Measurements from ENCODE around the gene ITSN2. TPM values are rescaled to one million over a fixed set of nuclear protein-coding genes. Genes with fewer than 3 reads are reported as not detected.
A peak's percentile ranks its signal among the peaks of the same experiment; 100 is the strongest.

The ITSN2 gene
- total RNA-seq, 1 experiment from 2014 or later: 30.7 TPM

DNA sequence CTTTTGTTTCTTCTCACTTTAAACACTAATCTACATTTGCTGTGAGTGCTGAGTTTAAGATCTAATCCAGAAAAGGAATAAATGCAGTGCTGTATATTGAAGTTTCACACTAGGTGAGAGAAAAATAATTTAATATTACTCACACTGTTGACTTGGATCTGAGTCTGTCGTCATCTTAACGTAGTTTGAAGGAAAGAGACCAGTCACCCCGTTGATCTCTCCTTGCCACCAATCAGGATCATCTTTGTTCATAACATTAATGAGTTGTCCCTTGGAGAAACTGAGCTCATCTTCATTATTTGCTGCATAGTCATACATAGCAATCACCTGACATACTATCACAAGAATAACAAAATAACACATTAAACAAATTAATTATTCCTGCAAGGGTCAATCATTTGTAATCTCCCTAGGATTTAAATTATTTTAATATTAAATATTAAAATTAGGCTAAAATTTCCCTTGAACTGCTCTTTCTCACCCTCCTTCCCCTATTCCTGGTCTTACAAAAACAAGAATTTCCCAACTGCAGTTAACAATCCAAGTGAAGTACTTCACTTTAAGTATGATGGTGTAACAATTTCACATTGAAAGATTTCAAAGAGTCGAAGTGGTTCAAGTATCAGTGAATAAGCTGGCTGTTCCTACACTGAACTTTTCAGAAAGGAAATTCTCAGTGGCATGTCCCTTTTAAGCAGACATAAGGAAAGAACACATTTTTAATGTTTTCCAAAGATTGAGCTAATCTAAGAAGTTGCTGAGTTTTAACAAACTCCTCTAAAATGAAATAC, 114.2 kb downstream of the ITSN2 start:
- Histone ChIP-seq H3K27ac (no peak overlapping the region), H3K27me3 (no peaks in the 10 kb centered on the region), H3K9me3 (replicated peaks) (no peaks in the 10 kb centered on the region), H3K36me3 (peaks cover 24% of the 10 kb centered on the region), H3K4me3 (no peak overlapping the region), H3K4me1 (no peaks in the 10 kb centered on the region; the same call in 1 of the 2 replicates)
- no peak for DNase-seq

GRCh38 chr2:24241528-24241927, 118.8 kb downstream of the ITSN2 start:
- no peak overlapping the region for H3K4me3 ChIP-seq
- DNase-seq: no peak
- H3K4me1 ChIP-seq: peaks cover 16% of the 10 kb centered on the region
- no peaks in the 10 kb centered on the region for H3K27me3 ChIP-seq
- no peaks in the 10 kb centered on the region for H3K9me3 ChIP-seq (replicated peaks)
- no peak overlapping the region for H3K27ac ChIP-seq
- H3K36me3 ChIP-seq: peaks cover 21% of the 10 kb centered on the region

GRCh38 chr2:24239553-24239952, 120.8 kb downstream of the ITSN2 start:
- Histone ChIP-seq H3K9me3 (replicated peaks) (no peaks in the 10 kb centered on the region), H3K36me3 (peaks cover 6% of the 10 kb centered on the region; the same call in 1 of the 2 replicates), H3K27ac (no peak overlapping the region), H3K27me3 (no peaks in the 10 kb centered on the region), H3K4me1 (peaks cover 16% of the 10 kb centered on the region), H3K4me3 (no peak overlapping the region)
- no peak for DNase-seq

GRCh38 chr2:24238158-24238557, 122.2 kb downstream of the ITSN2 start:
- peak; percentile 36 to 81 for DNase-seq
- no peaks in the 10 kb centered on the region for H3K27me3 ChIP-seq
- H3K4me1 ChIP-seq: peaks cover 16% of the 10 kb centered on the region

GRCh38 chr2:24237313-24237712, 123.0 kb downstream of the ITSN2 start:
- Histone ChIP-seq H3K4me3 (no peak overlapping the region), H3K4me1 (peaks cover 16% of the 10 kb centered on the region), H3K27me3 (no peaks in the 10 kb centered on the region), H3K9me3 (replicated peaks) (no peaks in the 10 kb centered on the region), H3K27ac (no peak overlapping the region), H3K36me3 (peaks cover 5% of the 10 kb centered on the region; the same call in 1 of the 2 replicates)
- DNase-seq: no peak

More at GRCh38 chr2:24238158-24238557, 122.2 kb downstream of the ITSN2 start:
- H3K27ac ChIP-seq: no peak overlapping the region
- H3K9me3 ChIP-seq (replicated peaks): no peaks in the 10 kb centered on the region
- no peak overlapping the region for H3K4me3 ChIP-seq
- peaks cover 8% of the 10 kb centered on the region; the same call in 1 of the 2 replicates for H3K36me3 ChIP-seq

DNA sequence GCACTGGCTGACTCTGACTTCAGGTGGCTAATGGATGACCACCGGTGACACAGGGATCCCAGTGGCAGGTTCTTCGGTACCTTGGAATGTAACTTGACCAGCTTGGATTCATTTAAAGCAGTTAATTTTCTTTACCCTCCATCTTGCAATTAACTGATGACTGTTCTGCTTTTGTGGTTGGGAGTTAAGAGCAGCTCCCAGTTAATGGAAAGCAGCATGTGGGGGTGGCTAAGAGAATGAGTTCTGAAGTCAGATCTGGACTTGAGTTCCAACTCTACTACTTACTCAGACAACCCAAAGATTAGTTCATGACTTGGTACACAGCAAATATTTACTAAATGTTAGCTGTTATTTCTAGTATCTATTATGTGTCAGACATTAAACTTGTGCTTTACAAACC, 127.0 kb downstream of the ITSN2 start:
- Histone ChIP-seq H3K9me3 (replicated peaks) (no peaks in the 10 kb centered on the region), H3K27ac (no peak overlapping the region), H3K4me1 (peaks cover 9% of the 10 kb centered on the region), H3K4me3 (no peak overlapping the region), H3K27me3 (no peaks in the 10 kb centered on the region), H3K36me3 (peaks cover 2% of the 10 kb centered on the region; the same call in 1 of the 2 replicates)
- no peak for DNase-seq

GRCh38 chr2:24231461-24231881, 128.9 kb downstream of the ITSN2 start:
- no peaks in the 10 kb centered on the region for H3K9me3 ChIP-seq (replicated peaks)
- no peak overlapping the region for H3K27ac ChIP-seq
- H3K4me1 ChIP-seq: no peaks in the 10 kb centered on the region
- H3K36me3 ChIP-seq: peaks cover 2% of the 10 kb centered on the region; the same call in 1 of the 2 replicates
- no peak overlapping the region for H3K4me3 ChIP-seq
- DNase-seq: no peak
- H3K27me3 ChIP-seq: no peaks in the 10 kb centered on the region

DNA sequence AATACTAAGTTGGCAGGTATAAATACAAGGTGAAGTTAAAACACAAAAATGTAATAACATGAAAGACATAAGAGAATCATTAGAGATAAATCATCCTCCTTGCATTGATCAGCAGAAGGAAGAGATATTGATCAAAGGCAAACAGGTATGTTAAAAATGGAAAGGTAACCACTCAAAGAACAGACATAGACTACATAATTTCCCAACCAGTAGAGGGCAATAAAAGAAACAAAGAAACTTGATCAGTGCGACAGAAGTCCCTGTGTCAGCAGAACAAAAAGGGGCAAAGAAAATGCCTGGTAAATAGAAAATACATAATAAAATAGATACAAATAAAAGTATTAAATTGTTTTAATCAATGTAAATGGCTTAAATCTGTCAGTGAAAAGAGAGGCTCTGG, 131.9 kb downstream of the ITSN2 start:
- Histone ChIP-seq H3K4me3 (no peak overlapping the region), H3K4me1 (no peaks in the 10 kb centered on the region), H3K9me3 (replicated peaks) (no peaks in the 10 kb centered on the region), H3K27me3 (no peaks in the 10 kb centered on the region), H3K36me3 (peaks cover under 1% of the 10 kb centered on the region; the same call in 1 of the 2 replicates), H3K27ac (no peak overlapping the region)
- peak in 1 of 2 experiments; percentile 43 for DNase-seq

DNA sequence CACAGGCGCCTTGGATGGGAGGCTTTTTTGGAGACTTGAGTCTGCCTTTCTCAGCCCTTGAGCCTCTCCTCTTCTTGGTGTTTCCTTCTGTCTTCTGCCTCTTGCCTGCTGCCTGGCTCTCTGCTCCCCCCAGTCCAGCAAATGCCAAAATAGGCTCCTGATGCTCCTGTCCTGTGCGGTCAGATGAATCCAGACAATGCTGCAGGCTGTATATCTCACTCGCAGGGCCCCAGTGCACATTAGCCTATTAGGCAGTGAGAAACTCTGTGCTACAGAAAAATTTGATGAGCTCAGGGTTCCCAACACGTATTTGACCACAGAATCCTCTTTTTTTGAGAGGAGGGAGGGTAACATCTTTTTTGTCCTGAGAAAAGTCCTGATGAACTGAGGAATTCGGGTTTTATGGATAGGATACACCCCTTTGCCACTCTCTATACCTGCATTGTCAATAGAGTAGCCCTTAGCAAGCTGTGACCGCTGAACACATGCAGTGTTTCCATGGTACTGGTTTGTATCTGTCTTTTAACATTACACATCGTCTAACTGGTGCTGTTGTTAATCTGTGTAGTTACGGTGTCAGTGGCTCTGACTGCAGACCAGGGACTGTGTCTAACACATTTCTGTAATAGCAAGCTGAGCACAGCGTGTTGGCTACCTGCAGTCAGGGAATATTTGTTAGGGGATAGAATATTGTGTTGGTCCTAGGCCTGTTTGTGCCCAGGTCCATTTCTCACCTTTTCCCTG, 134.7 kb downstream of the ITSN2 start:
- no peaks in the 10 kb centered on the region for H3K36me3 ChIP-seq
- no peak overlapping the region for H3K27ac ChIP-seq
- DNase-seq: no peak
- no peak overlapping the region for H3K4me3 ChIP-seq
- H3K4me1 ChIP-seq: no peaks in the 10 kb centered on the region
- no peaks in the 10 kb centered on the region for H3K27me3 ChIP-seq
- H3K9me3 ChIP-seq (replicated peaks): no peaks in the 10 kb centered on the region

DNA sequence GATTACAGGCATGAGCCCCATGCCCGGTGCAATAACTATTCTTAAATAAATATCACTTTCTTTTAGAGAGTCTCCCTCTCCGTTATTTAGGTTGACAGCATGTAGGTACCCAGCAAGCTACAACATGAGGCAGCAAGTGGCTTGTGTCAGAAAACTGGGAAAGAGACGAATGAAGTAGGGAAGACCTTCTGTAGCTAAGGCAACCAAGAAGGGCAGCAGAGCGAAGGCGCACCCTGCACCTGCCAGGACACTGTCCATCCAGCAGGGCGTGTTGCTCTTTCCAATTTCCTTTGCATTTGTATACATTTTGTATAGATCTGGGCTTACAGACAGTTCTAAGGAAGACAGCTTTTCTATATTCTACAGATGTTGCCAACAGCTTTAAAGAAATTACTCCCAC, 137.4 kb downstream of the ITSN2 start:
- no peaks in the 10 kb centered on the region for H3K9me3 ChIP-seq (replicated peaks)
- H3K4me3 ChIP-seq: no peak overlapping the region
- H3K4me1 ChIP-seq: no peaks in the 10 kb centered on the region
- no peak overlapping the region for H3K27ac ChIP-seq
- H3K27me3 ChIP-seq: no peaks in the 10 kb centered on the region
- no peaks in the 10 kb centered on the region for H3K36me3 ChIP-seq
- DNase-seq: no peak

DNA sequence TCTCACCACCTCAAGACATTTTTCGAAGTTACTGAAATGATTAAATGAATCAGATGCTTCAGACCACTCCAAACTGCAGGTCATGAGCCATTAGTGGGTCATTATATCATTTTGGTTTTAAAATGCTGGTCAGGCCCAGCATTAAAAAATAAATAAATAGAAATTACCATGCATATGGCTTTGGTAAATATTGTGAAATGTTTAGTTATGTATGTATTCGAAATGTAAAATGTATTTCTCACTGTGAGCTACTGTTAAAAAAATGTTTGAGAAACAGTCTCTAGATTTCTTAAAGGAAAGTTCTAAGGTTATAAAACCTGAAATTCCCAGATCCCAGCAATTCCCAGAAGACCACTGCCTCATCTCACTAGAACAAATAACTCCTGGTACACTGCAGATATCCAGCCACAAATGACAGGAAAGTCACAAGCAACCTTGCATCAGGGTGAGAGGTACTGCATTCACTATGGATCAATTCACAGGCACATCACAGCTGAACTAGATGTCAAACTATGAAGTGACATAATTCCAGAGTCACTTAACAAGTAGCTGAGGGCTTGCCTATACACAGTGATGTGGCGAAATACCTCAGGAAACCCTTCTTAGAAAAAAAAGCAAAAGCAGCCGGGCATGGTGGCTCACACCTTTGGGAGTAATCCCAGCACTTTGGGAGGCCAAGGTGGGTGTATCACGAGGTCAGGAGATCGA, 138.8 kb downstream of the ITSN2 start:
- Histone ChIP-seq H3K27ac (no peak overlapping the region), H3K4me1 (no peaks in the 10 kb centered on the region), H3K9me3 (replicated peaks) (no peaks in the 10 kb centered on the region), H3K4me3 (no peak overlapping the region), H3K27me3 (no peaks in the 10 kb centered on the region), H3K36me3 (no peaks in the 10 kb centered on the region)
- no peak for DNase-seq

GRCh38 chr2:24220554-24221291, 139.6 kb downstream of the ITSN2 start:
- Histone ChIP-seq H3K27me3 (no peaks in the 10 kb centered on the region), H3K9me3 (replicated peaks) (no peaks in the 10 kb centered on the region), H3K4me1 (no peaks in the 10 kb centered on the region), H3K36me3 (no peaks in the 10 kb centered on the region), H3K4me3 (no peak overlapping the region), H3K27ac (no peak overlapping the region)
- no peak for DNase-seq

DNA sequence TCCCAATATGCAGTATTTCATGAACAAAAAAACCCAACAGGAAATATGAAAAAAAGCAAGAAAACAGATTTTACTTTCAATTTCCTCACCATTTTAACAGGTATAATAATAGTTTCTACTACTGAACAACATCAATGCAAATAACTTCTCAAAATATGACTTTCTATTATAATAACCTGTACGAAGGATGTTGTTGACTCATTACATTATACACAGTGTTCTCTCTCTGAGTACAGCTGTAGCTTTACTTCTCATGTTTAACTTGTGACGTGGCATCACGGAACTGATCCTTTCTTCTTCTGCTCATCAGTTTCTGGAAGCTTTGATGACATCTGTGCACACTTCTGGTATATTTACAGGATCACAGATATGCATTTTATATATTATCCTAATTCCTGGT, 145.5 kb downstream of the ITSN2 start:
- no peaks in the 10 kb centered on the region for H3K36me3 ChIP-seq
- no peaks in the 10 kb centered on the region for H3K9me3 ChIP-seq (replicated peaks)
- no peaks in the 10 kb centered on the region for H3K27me3 ChIP-seq
- no peak for DNase-seq
- no peaks in the 10 kb centered on the region for H3K4me1 ChIP-seq
- H3K27ac ChIP-seq: no peak overlapping the region
- no peak overlapping the region for H3K4me3 ChIP-seq

DNA sequence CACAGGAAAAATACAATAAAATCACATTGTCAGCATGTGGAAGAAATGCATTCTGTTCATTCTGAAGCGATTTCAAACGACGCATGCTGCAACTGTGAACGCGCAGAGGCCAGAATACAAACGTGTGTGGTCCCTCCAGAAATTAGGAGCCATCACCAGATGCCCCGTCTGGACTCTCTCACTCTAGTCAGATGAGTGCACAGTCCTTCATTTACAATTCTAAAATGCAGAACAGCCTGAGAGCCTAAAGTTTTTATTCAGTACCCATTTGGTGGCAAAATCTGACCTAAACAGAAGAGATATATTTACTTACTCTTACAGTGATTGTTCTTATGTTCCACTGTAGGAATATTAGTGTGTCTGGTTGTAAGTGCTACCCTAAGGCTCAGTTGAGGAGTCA, 148.9 kb downstream of the ITSN2 start:
- H3K9me3 ChIP-seq (replicated peaks): no peaks in the 10 kb centered on the region
- H3K4me1 ChIP-seq: no peaks in the 10 kb centered on the region
- H3K36me3 ChIP-seq: no peaks in the 10 kb centered on the region
- H3K4me3 ChIP-seq: no peak overlapping the region
- no peak for DNase-seq
- no peak overlapping the region for H3K27ac ChIP-seq
- no peaks in the 10 kb centered on the region for H3K27me3 ChIP-seq

Data from SJCRH30 (cell line).